Esophagus squamous epithelium (tissue), 5 donors: ENCODE results near the gene LYRM9. TPM values are rescaled to one million over a fixed set of nuclear protein-coding genes. Genes with fewer than 3 reads are reported as not detected.

Experiments used
- DNase-seq: peaks from one replicate; lab custom pipeline; 2025; lab: John Stamatoyannopoulos, UW
- H3K27ac ChIP-seq, 4 donors: fragments of 200-600 bp; sonication (generic); one replicate each; pipeline ENCODE4 v1.5.1; 2016 to 2019; ENCODE audit warnings: mild to moderate bottlenecking in 1 of 4
- H3K27me3 ChIP-seq, 4 donors: fragments of 200-600 bp; sonication (generic); 1 replicate in 3 of 4; 2 replicates in 1 of 4; pipeline versions ENCODE4 v1.5.1 to v1.6.0; 2017 to 2021; ENCODE audit warnings: antibody characterized with exemption in 1 of 4
- H3K36me3 ChIP-seq, 3 donors: fragments of 200-600 bp; sonication (generic); one replicate each; pipeline ENCODE4 v1.5.1; 2016 to 2019
- H3K4me1 ChIP-seq, 3 donors: fragments of 200-600 bp; sonication (generic); one replicate each; pipeline ENCODE4 v1.5.1; 2017 to 2019
- H3K4me3 ChIP-seq, 4 donors: fragments of 200-600 bp; sonication (generic); 1 replicate in 3 of 4; 2 replicates in 1 of 4; pipeline ENCODE4 v1.5.1; 2016 to 2019; ENCODE audit warnings: mild to moderate bottlenecking in 2 of 4, moderate library complexity in 1 of 4
- H3K9me3 ChIP-seq, 3 donors: fragments of 200-600 bp; sonication (generic); one replicate each; pipeline ENCODE4 v1.5.1; 2016 to 2019
- CTCF ChIP-seq, 6 experiments: fragments of 450-650 bp in 4 of 6; fragments of 200-600 bp in 2 of 6; sonication (generic) in 2 of 6; IDR thresholded peaks; one replicate each; pipeline ENCODE4 v1.5.1; 2016 to 2019; ENCODE audit warnings: antibody characterized with exemption in 6 of 6, mild to moderate bottlenecking in 4 of 6, moderate library complexity in 4 of 6
- POLR2A ChIP-seq, 4 donors: fragments of 450-650 bp; IDR thresholded peaks; one replicate each; pipeline ENCODE4 v1.6.1; 2017; ENCODE audit warnings: antibody characterized with exemption in 4 of 4, mild to moderate bottlenecking in 4 of 4, moderate library complexity in 3 of 4
- WGBS, 2 donors: methylation state at CpG; one replicate each; pipeline ENCODE4 v1.1.5; 2018; 5-methylcytosine and 5-hydroxymethylcytosine counted together
- intact Hi-C: fragments of 100-400 bp; cut with DNase I; formaldehyde crosslinking; loops from one replicate; pipeline ENCODE4 v1.15.0; 2022
- total RNA-seq, 4 donors: library from RNA; depleted of rRNA; stranded (reverse); fragments of >200 nt; gene quantifications; one replicate each; pipeline ENCODE4 v1.1.0, GENCODE V29; 2016
- donor health status: DM: yes; HTN: yes; CAD: no.

LYRM9 gene
- total RNA-seq, 4 donors from 2014 or later, result 1.7 to 9.8 (median 6.1) TPM

- peaks cover 0 to 21% (median 0%) of the 10 kb centered on the region in 4 donors for H3K27me3 ChIP-seq
- H3K4me3 ChIP-seq, result no peak overlapping the region
- WGBS, 2 donors, result 57 to 86% methylated on average over 3 of the region's 3 CpGs
- H3K36me3 ChIP-seq, result no peaks in the 10 kb centered on the region
- no peak for TF ChIP-seq POLR2A (IDR thresholded peaks at IDR 0.05)
- no peak for TF ChIP-seq CTCF (IDR thresholded peaks at IDR 0.05)
- no peak overlapping the region for H3K27ac ChIP-seq
- intact Hi-C loops, result no loop called here
- no peaks in the 10 kb centered on the region for H3K9me3 ChIP-seq
- no peak for DNase-seq
- no peaks in the 10 kb centered on the region for H3K4me1 ChIP-seq
Measured at GRCh38 chr17:27860971-27861664, 32.0 kb downstream of the LYRM9 start.

- Histone ChIP-seq H3K4me1 (no peaks in the 10 kb centered on the region), H3K9me3 (no peaks in the 10 kb centered on the region), H3K36me3 (no peaks in the 10 kb centered on the region), H3K27ac (no peak overlapping the region), H3K4me3 (no peak overlapping the region), H3K27me3 (peaks cover 0 to 36% (median 0%) of the 10 kb centered on the region in 4 donors)
- DNase-seq, result no peak
- TF ChIP-seq POLR2A (IDR thresholded peaks at IDR 0.05) (no peak), CTCF (IDR thresholded peaks at IDR 0.05) (no peak)
- WGBS, 2 donors, result 93 to 97% methylated on average over 3 to 4 of the region's 6 CpGs
- intact Hi-C loops, result no loop called here
Measured at GRCh38 chr17:27858621-27859305, 34.4 kb downstream of the LYRM9 start.

- H3K27me3 ChIP-seq, result peaks cover 0 to 45% (median 0%) of the 10 kb centered on the region in 4 donors
- H3K36me3 ChIP-seq, result no peaks in the 10 kb centered on the region
- no peak overlapping the region for H3K4me3 ChIP-seq
- H3K27ac ChIP-seq, result no peak overlapping the region
- no peak for DNase-seq
- no peak for TF ChIP-seq POLR2A (IDR thresholded peaks at IDR 0.05)
- H3K4me1 ChIP-seq, result no peaks in the 10 kb centered on the region
- 77 to 79% methylated on average over 4 to 5 of the region's 5 CpGs for WGBS, 2 donors
- no peaks in the 10 kb centered on the region for H3K9me3 ChIP-seq
- intact Hi-C loops, result no loop called here
Measured at GRCh38 chr17:27856676-27857432, 36.3 kb downstream of the LYRM9 start.

- DNase-seq, result no peak
- intact Hi-C loops, result no loop called here
- Histone ChIP-seq H3K36me3 (no peaks in the 10 kb centered on the region), H3K4me3 (no peak overlapping the region), H3K27me3 (peaks cover 0 to 59% (median 0%) of the 10 kb centered on the region in 4 donors), H3K27ac (no peak overlapping the region), H3K4me1 (no peaks in the 10 kb centered on the region), H3K9me3 (no peaks in the 10 kb centered on the region)
- TF ChIP-seq POLR2A (IDR thresholded peaks at IDR 0.05) (no peak), CTCF (IDR thresholded peaks at IDR 0.05) (no peak)
- 84 to 87% methylated on average over 3 of the region's 3 CpGs for WGBS, 2 donors
Measured at GRCh38 chr17:27855454-27855853, 37.7 kb downstream of the LYRM9 start.

- intact Hi-C loops, result no loop called here
Measured at GRCh38 chr17:27854163-27854562, 39.0 kb downstream of the LYRM9 start.

More at GRCh38 chr17:27854163-27854562, 39.0 kb downstream of the LYRM9 start:
- Histone ChIP-seq H3K9me3 (no peaks in the 10 kb centered on the region), H3K4me3 (no peak overlapping the region), H3K27me3 (peaks cover 0 to 60% (median 0%) of the 10 kb centered on the region in 4 donors), H3K4me1 (no peaks in the 10 kb centered on the region), H3K27ac (no peak overlapping the region), H3K36me3 (no peaks in the 10 kb centered on the region)
- TF ChIP-seq POLR2A (IDR thresholded peaks at IDR 0.05) (no peak), CTCF (IDR thresholded peaks at IDR 0.05) (no peak)
- DNase-seq, result no peak
- WGBS, 2 donors, result 85 to 88% methylated on average over 5 of the region's 5 CpGs
